Measurements from ENCODE around the gene KRTAP10-12. TPM values are rescaled to one million over a fixed set of nuclear protein-coding genes. Genes with fewer than 3 reads are reported as not detected.

KRTAP10-12 gene
- total RNA-seq, 1 donor from 2014 or later, result not detected

GRCh38 chr21:44736291-44737004 is 39.5 kb downstream of the KRTAP10-12 start:
- Mint-ChIP-seq H3K4me1 (ENCODE audit: unreplicated experiment) (peaks cover 17% of the 10 kb centered on the region), H3K27me3 (peaks cover 15% of the 10 kb centered on the region), H3K27ac (no peak overlapping the region), H3K9me3 (no peaks in the 10 kb centered on the region), H3K36me3 (no peaks in the 10 kb centered on the region), H3K4me3 (no peak overlapping the region)
- no peak for TF ChIP-seq CTCF (conservative IDR thresholded peaks at IDR 0.05)
- DNase-seq (ENCODE audit: extremely low spot score, unreplicated experiment), result peak; percentile 62

- TF ChIP-seq CTCF (conservative IDR thresholded peaks at IDR 0.05), result no peak
- no peak overlapping the region for H3K4me3 Mint-ChIP-seq
- H3K27ac Mint-ChIP-seq, result no peak overlapping the region
- peaks cover 17% of the 10 kb centered on the region for H3K4me1 Mint-ChIP-seq (ENCODE audit: unreplicated experiment)
- H3K27me3 Mint-ChIP-seq, result peaks cover 10% of the 10 kb centered on the region
- H3K9me3 Mint-ChIP-seq, result no peaks in the 10 kb centered on the region
- peak; percentile 4 for DNase-seq (ENCODE audit: extremely low spot score, unreplicated experiment)
- no peaks in the 10 kb centered on the region for H3K36me3 Mint-ChIP-seq
Measured at GRCh38 chr21:44737706-44738354, 40.9 kb downstream of the KRTAP10-12 start.

GRCh38 chr21:44738621-44739020 is 41.6 kb downstream of the KRTAP10-12 start:
- peak; percentile 50 for DNase-seq (ENCODE audit: extremely low spot score, unreplicated experiment)
- H3K36me3 Mint-ChIP-seq, result no peaks in the 10 kb centered on the region
- no peak overlapping the region for H3K4me3 Mint-ChIP-seq
- peaks cover 17% of the 10 kb centered on the region for H3K4me1 Mint-ChIP-seq (ENCODE audit: unreplicated experiment)
- no peaks in the 10 kb centered on the region for H3K9me3 Mint-ChIP-seq
- H3K27me3 Mint-ChIP-seq, result peaks cover 6% of the 10 kb centered on the region
- no peak overlapping the region for H3K27ac Mint-ChIP-seq
- TF ChIP-seq CTCF (conservative IDR thresholded peaks at IDR 0.05), result no peak

- Mint-ChIP-seq H3K27ac (no peak overlapping the region), H3K36me3 (no peaks in the 10 kb centered on the region), H3K4me3 (no peak overlapping the region), H3K27me3 (peaks cover 6% of the 10 kb centered on the region), H3K4me1 (ENCODE audit: unreplicated experiment) (peaks cover 17% of the 10 kb centered on the region), H3K9me3 (no peaks in the 10 kb centered on the region)
- no peak for TF ChIP-seq CTCF (conservative IDR thresholded peaks at IDR 0.05)
- peak; percentile 6 for DNase-seq (ENCODE audit: extremely low spot score, unreplicated experiment)
Measured at GRCh38 chr21:44739316-44739715, 42.3 kb downstream of the KRTAP10-12 start.

- Mint-ChIP-seq H3K36me3 (no peaks in the 10 kb centered on the region), H3K27me3 (peaks cover 6% of the 10 kb centered on the region)
- TF ChIP-seq CTCF (conservative IDR thresholded peaks at IDR 0.05), result no peak
Measured at GRCh38 chr21:44740742-44741141, 43.8 kb downstream of the KRTAP10-12 start.

More at GRCh38 chr21:44740742-44741141, 43.8 kb downstream of the KRTAP10-12 start:
- no peaks in the 10 kb centered on the region for H3K9me3 Mint-ChIP-seq
- no peak overlapping the region for H3K4me3 Mint-ChIP-seq
- H3K27ac Mint-ChIP-seq, result no peak overlapping the region
- peaks cover 17% of the 10 kb centered on the region for H3K4me1 Mint-ChIP-seq (ENCODE audit: unreplicated experiment)
- DNase-seq (ENCODE audit: extremely low spot score, unreplicated experiment), result peak; percentile 52

All from type B pancreatic cell (in vitro differentiated cells).